ENCODE results near the gene AKAIN1.

- TF ChIP-seq, protein P1, sequence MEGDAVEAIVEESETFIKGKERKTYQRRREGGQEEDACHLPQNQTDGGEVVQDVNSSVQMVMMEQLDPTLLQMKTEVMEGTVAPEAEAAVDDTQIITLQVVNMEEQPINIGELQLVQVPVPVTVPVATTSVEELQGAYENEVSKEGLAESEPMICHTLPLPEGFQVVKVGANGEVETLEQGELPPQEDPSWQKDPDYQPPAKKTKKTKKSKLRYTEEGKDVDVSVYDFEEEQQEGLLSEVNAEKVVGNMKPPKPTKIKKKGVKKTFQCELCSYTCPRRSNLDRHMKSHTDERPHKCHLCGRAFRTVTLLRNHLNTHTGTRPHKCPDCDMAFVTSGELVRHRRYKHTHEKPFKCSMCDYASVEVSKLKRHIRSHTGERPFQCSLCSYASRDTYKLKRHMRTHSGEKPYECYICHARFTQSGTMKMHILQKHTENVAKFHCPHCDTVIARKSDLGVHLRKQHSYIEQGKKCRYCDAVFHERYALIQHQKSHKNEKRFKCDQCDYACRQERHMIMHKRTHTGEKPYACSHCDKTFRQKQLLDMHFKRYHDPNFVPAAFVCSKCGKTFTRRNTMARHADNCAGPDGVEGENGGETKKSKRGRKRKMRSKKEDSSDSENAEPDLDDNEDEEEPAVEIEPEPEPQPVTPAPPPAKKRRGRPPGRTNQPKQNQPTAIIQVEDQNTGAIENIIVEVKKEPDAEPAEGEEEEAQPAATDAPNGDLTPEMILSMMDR (IDR thresholded peaks at IDR 0.05; ENCODE audit: insufficient read depth, low read length) = no peak
- no peak for TF ChIP-seq POLR2AphosphoS5 (IDR thresholded peaks at IDR 0.05; ENCODE audit: low read depth)
Measured at GRCh38 chr18:5158587-5158986, 38.5 kb downstream of the AKAIN1 start.

All from HL-60 (cell line).